ENCODE data around the gene ZFYVE19. TPM values are rescaled to one million over a fixed set of nuclear protein-coding genes. Genes with fewer than 3 reads are reported as not detected.
A peak's percentile ranks its signal among the peaks of the same experiment; 100 is the strongest.

Gene ZFYVE19
- total RNA-seq, 1 experiment from 2014 or later = 32.6 TPM

GRCh38 chr15:40762919-40763800, 43.7 kb upstream of the ZFYVE19 start:
- peaks cover 28% of the 10 kb centered on the region for H3K4me1 ChIP-seq (replicated peaks; ENCODE audit: insufficient read depth)
- H4K20me1 ChIP-seq (ENCODE audit: insufficient read depth) = no peaks in the 10 kb centered on the region
- no peak for DNase-seq
- no peak overlapping the region for H3K4me3 ChIP-seq
- H3K27me3 ChIP-seq (ENCODE audit: insufficient read depth, low read depth) = no peaks in the 10 kb centered on the region
- no peak overlapping the region for H3K4me2 ChIP-seq
- ChIA-PET CTCF (no interaction called here), POLR2A (ENCODE audit: unreplicated experiment) (no interaction called here)
- H3K36me3 ChIP-seq (ENCODE audit: low read depth) = no peaks in the 10 kb centered on the region
- intact Hi-C loops (cut with micrococcal nuclease; ENCODE audit: unreplicated experiment) = no loop called here
- no peaks in the 10 kb centered on the region for H3K9me2 ChIP-seq (ENCODE audit: insufficient read depth)
- no peak overlapping the region for H2AFZ ChIP-seq
- H3K27ac ChIP-seq = no peak overlapping the region
- TF ChIP-seq EZH2 (IDR thresholded peaks at IDR 0.05; ENCODE audit: low read depth) = no peak
- no peak for TF ChIP-seq CTCF (conservative IDR thresholded peaks at IDR 0.05)
- H3F3A ChIP-seq (ENCODE audit: insufficient read depth, low read depth) = peaks cover 14% of the 10 kb centered on the region
- H3K79me2 ChIP-seq (ENCODE audit: low read depth) = no peaks in the 10 kb centered on the region
- H3K9me3 ChIP-seq (ENCODE audit: insufficient read depth, low read depth) = no peaks in the 10 kb centered on the region
- no TSS peak for BruUV-seq (replicated peaks)

GRCh38 chr15:40763801-40764628, 42.9 kb upstream of the ZFYVE19 start, which contains the start of gene GCHFR:
Gene GCHFR (plus strand): TSS chr15:40764068. CDS start chr15:40764181, 113 bp downstream.
- H3K4me1 ChIP-seq (replicated peaks; ENCODE audit: insufficient read depth) = peaks cover 37% of the 10 kb centered on the region
- BruUV-seq (replicated peaks) = no TSS peak
- no peak within 1 kb of the TSS for H3K4me3 ChIP-seq
- no peak within 1 kb of the TSS for H2AFZ ChIP-seq
- H3F3A ChIP-seq (ENCODE audit: insufficient read depth, low read depth) = peaks cover 23% of the 10 kb centered on the region
- TF ChIP-seq CTCF (conservative IDR thresholded peaks at IDR 0.05) = no peak
- TF ChIP-seq EZH2 (IDR thresholded peaks at IDR 0.05; ENCODE audit: low read depth) = no peak
- H3K27ac ChIP-seq = no peak within 1 kb of the TSS
- no peaks in the 10 kb centered on the region for H3K9me2 ChIP-seq (ENCODE audit: insufficient read depth)
- peak within 1 kb of the TSS; percentile 57; the same call in 1 of the 2 replicates for H3K4me2 ChIP-seq
- intact Hi-C loops (cut with micrococcal nuclease; ENCODE audit: unreplicated experiment) = no loop called here
- no peaks in the 10 kb centered on the region for H3K27me3 ChIP-seq (ENCODE audit: insufficient read depth, low read depth)
- DNase-seq = no peak
- CTCF ChIA-PET = no interaction called here
- H3K79me2 ChIP-seq (ENCODE audit: low read depth) = no peaks in the 10 kb centered on the region
- POLR2A ChIA-PET (ENCODE audit: unreplicated experiment) = no interaction called here
- H4K20me1 ChIP-seq (ENCODE audit: insufficient read depth) = no peaks in the 10 kb centered on the region
- H3K9me3 ChIP-seq (ENCODE audit: insufficient read depth, low read depth) = no peaks in the 10 kb centered on the region
- H3K36me3 ChIP-seq (ENCODE audit: low read depth) = no peaks in the 10 kb centered on the region

GRCh38 chr15:40764629-40765103, 42.2 kb upstream of the ZFYVE19 start:
- Histone ChIP-seq H3K4me2 (peak overlapping the region; percentile 57; the same call in 1 of the 2 replicates), H3K4me1 (replicated peaks; ENCODE audit: insufficient read depth) (peaks cover 39% of the 10 kb centered on the region), H2AFZ (no peak overlapping the region), H3K9me2 (ENCODE audit: insufficient read depth) (no peaks in the 10 kb centered on the region), H3K27ac (no peak overlapping the region), H3K27me3 (ENCODE audit: insufficient read depth, low read depth) (no peaks in the 10 kb centered on the region), H3K4me3 (no peak overlapping the region), H3K79me2 (ENCODE audit: low read depth) (no peaks in the 10 kb centered on the region), H3K9me3 (ENCODE audit: insufficient read depth, low read depth) (no peaks in the 10 kb centered on the region), H4K20me1 (ENCODE audit: insufficient read depth) (no peaks in the 10 kb centered on the region), H3K36me3 (ENCODE audit: low read depth) (no peaks in the 10 kb centered on the region), H3F3A (ENCODE audit: insufficient read depth, low read depth) (peaks cover 25% of the 10 kb centered on the region)
- intact Hi-C loops (cut with micrococcal nuclease; ENCODE audit: unreplicated experiment) = no loop called here
- CTCF ChIA-PET = no interaction called here
- no peak for DNase-seq
- BruUV-seq (replicated peaks) = no TSS peak
- POLR2A ChIA-PET (ENCODE audit: unreplicated experiment) = no interaction called here
- TF ChIP-seq CTCF (conservative IDR thresholded peaks at IDR 0.05) = no peak
- no peak for TF ChIP-seq EZH2 (IDR thresholded peaks at IDR 0.05; ENCODE audit: low read depth)
